Activated T-cell treated with anti-CD3 and anti-CD28 coated beads, Interleukin-2, amount 50 U/mL, for 24 hours (primary cell): ENCODE measurements around the gene MCC.

Experiments
- DNase-seq: peaks from one replicate; pipeline ENCODE4 v3.0.0-alpha.2; 2020
- H3K27ac Mint-ChIP-seq: 2 replicates; pipeline ENCODE4 v1.8.0; 2020; ENCODE audit warnings: mild to moderate bottlenecking, mixed read lengths
- H3K27me3 Mint-ChIP-seq: 2 replicates; pipeline ENCODE4 v1.8.0; 2020; ENCODE audit warnings: mixed read lengths
- H3K36me3 Mint-ChIP-seq: 2 replicates; pipeline ENCODE4 v1.8.0; 2020; ENCODE audit warnings: low read depth, mixed read lengths
- H3K4me1 Mint-ChIP-seq: 2 replicates; pipeline ENCODE4 v1.8.0; 2020; ENCODE audit warnings: low read depth, mixed read lengths
- H3K4me3 Mint-ChIP-seq: 2 replicates; pipeline ENCODE4 v1.8.0; 2020; ENCODE audit warnings: mild to moderate bottlenecking, moderate library complexity, mixed read lengths
- H3K9me3 Mint-ChIP-seq: 2 replicates; pipeline ENCODE4 v1.8.0; 2020; ENCODE audit warnings: mixed read lengths

Gene MCC

DNA sequence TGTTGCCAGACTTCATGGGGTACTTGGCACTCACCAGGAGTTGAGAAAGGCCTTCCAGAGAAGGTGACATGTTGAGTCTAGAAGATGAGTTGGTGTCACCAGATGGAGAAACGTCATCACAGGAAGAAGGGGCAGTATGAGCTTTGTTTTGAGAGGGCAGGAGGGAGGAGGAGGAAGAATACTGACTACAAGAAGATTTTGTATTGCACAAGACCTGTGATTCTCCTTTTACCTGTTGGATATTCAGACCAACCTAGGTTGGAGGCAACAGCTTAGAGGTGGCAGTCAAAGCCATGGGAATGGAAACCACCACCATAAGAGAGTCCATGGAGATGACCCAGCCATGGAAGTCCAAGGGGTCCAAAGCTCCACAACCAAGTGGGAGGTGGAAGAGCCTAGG, 207.7 kb downstream of the MCC start:
- H3K4me1 Mint-ChIP-seq, result peaks cover 28% of the 10 kb centered on the region
- no peaks in the 10 kb centered on the region for H3K27me3 Mint-ChIP-seq
- no peaks in the 10 kb centered on the region for H3K9me3 Mint-ChIP-seq
- H3K36me3 Mint-ChIP-seq, result no peaks in the 10 kb centered on the region
- H3K27ac Mint-ChIP-seq, result no peak overlapping the region
- H3K4me3 Mint-ChIP-seq, result no peak overlapping the region
- DNase-seq, result no peak

GRCh38 chr5:113278976-113279375, 209.3 kb downstream of the MCC start:
- no peak overlapping the region for H3K4me3 Mint-ChIP-seq
- H3K9me3 Mint-ChIP-seq, result no peaks in the 10 kb centered on the region
- no peaks in the 10 kb centered on the region for H3K27me3 Mint-ChIP-seq
- H3K27ac Mint-ChIP-seq, result no peak overlapping the region
- H3K36me3 Mint-ChIP-seq, result no peaks in the 10 kb centered on the region
- DNase-seq, result no peak
- H3K4me1 Mint-ChIP-seq, result peaks cover 31% of the 10 kb centered on the region

- peaks cover 33% of the 10 kb centered on the region for H3K4me1 Mint-ChIP-seq
Observed at GRCh38 chr5:113276493-113276892, 211.8 kb downstream of the MCC start.

GRCh38 chr5:113276001-113276400, 212.3 kb downstream of the MCC start:
- no peak for DNase-seq
- Mint-ChIP-seq H3K4me1 (peaks cover 29% of the 10 kb centered on the region), H3K4me3 (no peak overlapping the region), H3K9me3 (no peaks in the 10 kb centered on the region), H3K27me3 (no peaks in the 10 kb centered on the region), H3K27ac (no peak overlapping the region), H3K36me3 (no peaks in the 10 kb centered on the region)

More at GRCh38 chr5:113276493-113276892, 211.8 kb downstream of the MCC start:
- Mint-ChIP-seq H3K27ac (no peak overlapping the region), H3K4me3 (no peak overlapping the region), H3K36me3 (no peaks in the 10 kb centered on the region), H3K27me3 (no peaks in the 10 kb centered on the region), H3K9me3 (no peaks in the 10 kb centered on the region)
- no peak for DNase-seq

DNA sequence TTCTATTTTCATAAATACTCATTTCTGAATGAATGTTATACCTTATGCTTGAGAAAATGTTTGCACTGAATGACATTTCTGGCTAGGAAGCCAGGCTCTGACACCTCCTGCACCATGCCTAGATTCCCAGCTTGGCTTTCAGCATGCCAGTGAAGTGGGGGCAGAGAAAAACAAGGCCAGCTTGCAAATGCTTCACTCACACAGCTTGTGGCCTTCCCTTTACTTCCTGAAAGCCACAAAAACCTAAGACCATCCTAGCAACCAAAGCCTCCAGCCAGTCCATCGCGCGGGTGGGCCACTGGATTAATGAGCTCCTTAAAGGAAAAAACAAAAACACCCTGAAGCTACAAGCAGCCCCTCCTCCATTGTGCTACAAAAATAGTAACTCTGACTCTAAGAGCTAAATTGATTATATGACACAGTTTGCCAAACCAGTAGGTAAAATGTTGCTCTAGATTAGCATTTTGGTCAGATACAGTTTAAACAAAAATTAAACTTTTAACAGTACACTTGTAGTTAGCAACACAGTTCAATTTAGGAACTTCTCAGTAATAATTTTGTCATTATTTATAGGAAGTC, 213.3 kb downstream of the MCC start:
- DNase-seq, result no peak

DNA sequence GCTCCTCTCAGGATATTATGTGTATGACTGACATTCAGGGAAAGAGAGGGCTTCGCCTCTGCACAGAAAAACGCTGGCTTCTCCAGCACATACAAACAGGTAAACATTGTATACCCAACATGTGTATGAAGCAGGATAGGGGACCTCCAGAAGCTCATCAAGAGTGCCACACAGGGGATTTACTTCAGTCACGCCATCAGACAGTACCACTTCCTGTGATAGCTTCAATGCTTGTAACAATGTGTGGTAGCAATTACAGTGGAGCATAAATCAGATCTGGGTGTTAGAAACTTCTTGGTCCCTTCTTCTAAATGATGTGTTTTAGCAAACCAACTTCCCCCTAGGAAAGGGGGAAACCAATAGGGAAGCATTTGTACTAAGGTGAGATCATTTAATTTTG, 214.3 kb downstream of the MCC start:
- no peak overlapping the region for H3K4me3 Mint-ChIP-seq
- no peak overlapping the region for H3K27ac Mint-ChIP-seq
- H3K36me3 Mint-ChIP-seq, result no peaks in the 10 kb centered on the region
- H3K4me1 Mint-ChIP-seq, result peaks cover 27% of the 10 kb centered on the region
- no peak for DNase-seq
- H3K9me3 Mint-ChIP-seq, result no peaks in the 10 kb centered on the region
- H3K27me3 Mint-ChIP-seq, result no peaks in the 10 kb centered on the region

More for the DNA sequence above, 213.3 kb downstream of the MCC start:
- Mint-ChIP-seq H3K4me3 (no peak overlapping the region), H3K27ac (no peak overlapping the region), H3K4me1 (peaks cover 24% of the 10 kb centered on the region), H3K9me3 (no peaks in the 10 kb centered on the region), H3K36me3 (no peaks in the 10 kb centered on the region), H3K27me3 (no peaks in the 10 kb centered on the region)

DNA sequence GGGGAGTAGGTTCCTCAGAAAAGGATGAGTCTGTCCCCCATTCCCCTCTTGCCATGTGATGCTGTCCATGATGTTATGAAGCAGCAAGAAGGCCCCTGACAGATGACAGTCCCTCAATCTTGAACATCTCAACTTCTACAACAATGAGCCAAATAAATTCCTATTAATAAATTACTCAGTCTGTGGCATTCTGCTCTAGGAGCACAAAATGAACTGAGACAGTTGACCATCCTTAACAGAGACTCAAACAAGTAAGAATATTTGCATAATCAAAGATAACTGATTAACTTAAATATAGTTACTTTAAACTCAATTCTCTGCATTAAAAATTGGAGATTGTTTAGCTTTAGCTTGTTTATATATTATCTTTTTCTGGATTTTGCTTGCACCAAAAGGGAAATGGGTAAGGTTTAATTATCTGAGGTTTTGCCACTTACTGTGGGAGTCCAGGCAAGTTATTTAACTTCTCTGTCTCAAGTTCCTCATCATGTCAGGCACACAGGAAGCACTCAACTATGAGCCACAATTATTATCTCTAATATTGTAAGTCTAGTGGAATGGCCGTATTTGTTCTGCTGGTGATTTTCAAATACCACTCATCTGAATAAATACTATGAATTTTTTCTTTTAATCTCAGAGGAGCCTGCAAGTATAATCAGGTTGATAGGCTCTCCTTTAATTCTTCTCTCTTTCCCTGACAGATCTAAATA, 216.4 kb downstream of the MCC start:
- Mint-ChIP-seq H3K36me3 (no peaks in the 10 kb centered on the region), H3K27me3 (no peaks in the 10 kb centered on the region), H3K9me3 (no peaks in the 10 kb centered on the region), H3K4me1 (peaks cover 18% of the 10 kb centered on the region), H3K4me3 (no peak overlapping the region), H3K27ac (no peak overlapping the region)
- DNase-seq, result no peak

GRCh38 chr5:113271015-113271414, 217.2 kb downstream of the MCC start:
- Mint-ChIP-seq H3K9me3 (no peaks in the 10 kb centered on the region), H3K27ac (no peak overlapping the region), H3K4me1 (peaks cover 18% of the 10 kb centered on the region), H3K36me3 (no peaks in the 10 kb centered on the region), H3K27me3 (no peaks in the 10 kb centered on the region), H3K4me3 (no peak overlapping the region)
- DNase-seq, result no peak

GRCh38 chr5:113270086-113270485, 218.2 kb downstream of the MCC start:
- H3K27ac Mint-ChIP-seq, result no peak overlapping the region
- H3K27me3 Mint-ChIP-seq, result no peaks in the 10 kb centered on the region
- no peak overlapping the region for H3K4me3 Mint-ChIP-seq
- peaks cover 18% of the 10 kb centered on the region for H3K4me1 Mint-ChIP-seq
- DNase-seq, result no peak
- no peaks in the 10 kb centered on the region for H3K36me3 Mint-ChIP-seq
- no peaks in the 10 kb centered on the region for H3K9me3 Mint-ChIP-seq

- Mint-ChIP-seq H3K36me3 (no peaks in the 10 kb centered on the region), H3K4me1 (peaks cover 16% of the 10 kb centered on the region), H3K27me3 (no peaks in the 10 kb centered on the region), H3K27ac (no peak overlapping the region), H3K9me3 (no peaks in the 10 kb centered on the region), H3K4me3 (no peak overlapping the region)
- DNase-seq, result no peak
Observed at GRCh38 chr5:113269023-113269997, 218.9 kb downstream of the MCC start.

DNA sequence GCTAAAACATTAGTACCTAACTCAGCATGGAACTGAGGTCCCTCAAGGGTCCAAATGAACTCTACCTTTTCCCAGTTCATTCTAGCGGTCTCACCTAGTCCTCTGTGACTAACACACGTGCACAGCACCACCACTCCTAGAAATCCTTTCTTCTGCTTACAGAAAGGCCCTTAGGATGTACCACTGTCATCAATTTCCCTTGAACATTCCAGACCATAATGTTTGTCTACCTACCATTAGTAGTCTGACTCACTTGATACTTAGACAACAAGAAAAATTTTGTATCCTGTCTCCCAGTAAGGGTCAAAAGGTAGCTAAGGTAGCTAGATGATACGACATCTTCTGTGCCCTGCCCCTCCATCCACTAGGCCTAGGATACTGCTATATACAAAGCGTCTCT, 220.0 kb downstream of the MCC start:
- no peaks in the 10 kb centered on the region for H3K27me3 Mint-ChIP-seq
- no peaks in the 10 kb centered on the region for H3K36me3 Mint-ChIP-seq

GRCh38 chr5:113267361-113267900, 220.8 kb downstream of the MCC start:
- no peaks in the 10 kb centered on the region for H3K9me3 Mint-ChIP-seq
- no peak for DNase-seq
- peaks cover 11% of the 10 kb centered on the region for H3K4me1 Mint-ChIP-seq
- no peak overlapping the region for H3K4me3 Mint-ChIP-seq
- no peaks in the 10 kb centered on the region for H3K27me3 Mint-ChIP-seq
- no peak overlapping the region for H3K27ac Mint-ChIP-seq
- no peaks in the 10 kb centered on the region for H3K36me3 Mint-ChIP-seq

More for the DNA sequence above, 220.0 kb downstream of the MCC start:
- Mint-ChIP-seq H3K4me1 (peaks cover 11% of the 10 kb centered on the region), H3K9me3 (no peaks in the 10 kb centered on the region), H3K4me3 (no peak overlapping the region), H3K27ac (no peak overlapping the region)
- no peak for DNase-seq

DNA sequence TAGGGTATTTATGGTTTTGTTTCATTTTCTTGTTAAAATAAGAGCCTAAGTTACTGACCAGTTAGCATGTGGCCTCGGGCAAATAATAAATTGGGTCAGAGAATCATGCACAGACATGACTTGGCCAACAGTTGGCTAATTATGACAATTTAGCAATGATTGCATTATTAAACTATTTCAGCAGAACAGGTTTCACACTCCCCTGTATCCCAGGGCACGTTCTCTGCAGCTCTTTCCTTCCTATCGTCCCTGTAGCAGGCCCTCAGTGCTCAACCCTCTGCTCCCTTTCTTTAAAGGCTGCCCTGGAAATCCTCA, 221.4 kb downstream of the MCC start:
- DNase-seq, result no peak
- H3K4me1 Mint-ChIP-seq, result peaks cover 11% of the 10 kb centered on the region
- no peak overlapping the region for H3K27ac Mint-ChIP-seq
- no peak overlapping the region for H3K4me3 Mint-ChIP-seq
- no peaks in the 10 kb centered on the region for H3K27me3 Mint-ChIP-seq
- H3K36me3 Mint-ChIP-seq, result no peaks in the 10 kb centered on the region
- no peaks in the 10 kb centered on the region for H3K9me3 Mint-ChIP-seq

DNA sequence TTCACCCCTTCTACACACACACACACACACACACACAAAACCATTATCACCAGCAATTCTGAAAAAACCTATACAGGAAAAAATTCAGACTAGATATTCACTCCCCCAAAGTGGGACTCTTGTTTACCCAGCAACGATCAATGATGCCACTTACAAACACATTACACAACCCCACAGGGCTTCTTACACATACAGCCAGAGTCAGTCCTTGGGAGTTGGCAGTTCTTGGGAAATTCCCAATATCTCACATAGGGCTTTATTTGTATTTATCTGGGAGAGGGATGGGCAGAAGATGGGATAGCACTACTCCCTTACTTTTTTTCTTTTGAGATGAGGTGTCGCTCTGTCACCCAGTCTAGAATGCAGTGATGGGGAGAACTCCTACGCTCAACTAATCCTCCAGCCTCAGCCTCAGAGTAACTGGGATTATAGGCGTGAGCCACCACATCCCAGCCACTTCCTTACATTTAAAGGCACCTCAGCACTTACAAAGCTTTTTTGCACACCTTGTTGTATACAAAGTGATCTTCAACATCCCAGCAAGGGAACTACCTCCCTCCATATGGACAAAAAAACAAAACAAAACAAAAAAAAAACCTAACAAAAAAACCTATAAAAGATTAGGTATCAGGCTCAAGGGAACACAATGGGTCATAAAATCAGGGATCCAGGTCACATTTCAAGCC, 221.9 kb downstream of the MCC start:
- H3K4me1 Mint-ChIP-seq, result peaks cover 11% of the 10 kb centered on the region
- no peak overlapping the region for H3K4me3 Mint-ChIP-seq
- no peak for DNase-seq
- H3K27ac Mint-ChIP-seq, result no peak overlapping the region
- H3K9me3 Mint-ChIP-seq, result no peaks in the 10 kb centered on the region
- no peaks in the 10 kb centered on the region for H3K27me3 Mint-ChIP-seq
- H3K36me3 Mint-ChIP-seq, result no peaks in the 10 kb centered on the region
